Measurements from ENCODE around the gene FAM72C.
"Not testable (repeated sequence)": the region's sequence is repeated elsewhere in the genome, so short reads cannot be mapped to it uniquely, and the experiment has no call there.

FAM72C gene

GRCh38 chr1:143984721-143985473 is 13.1 kb upstream of the FAM72C start:
- not testable (repeated sequence) for DNase-seq

GRCh38 chr1:143974416-143974815 is 2.6 kb upstream of the FAM72C start:
- DNase-seq: not testable (repeated sequence)

GRCh38 chr1:143973876-143974414 is 2.2 kb upstream of the FAM72C start:
- DNase-seq: not testable (repeated sequence)

GRCh38 chr1:143972753-143973326 is 1.1 kb upstream of the FAM72C start:
- DNase-seq: not testable (repeated sequence)

- not testable (repeated sequence) for DNase-seq
Observed at GRCh38 chr1:143965860-143966259, 5.9 kb downstream of the FAM72C start.

- DNase-seq: not testable (repeated sequence)
Observed at GRCh38 chr1:143964294-143964693, 7.5 kb downstream of the FAM72C start.

- DNase-seq: not testable (repeated sequence)
Observed at GRCh38 chr1:143955930-143956329, 15.9 kb downstream of the FAM72C start.

GRCh38 chr1:143952913-143953312 is 18.9 kb downstream of the FAM72C start:
- not testable (repeated sequence) for DNase-seq

DNA sequence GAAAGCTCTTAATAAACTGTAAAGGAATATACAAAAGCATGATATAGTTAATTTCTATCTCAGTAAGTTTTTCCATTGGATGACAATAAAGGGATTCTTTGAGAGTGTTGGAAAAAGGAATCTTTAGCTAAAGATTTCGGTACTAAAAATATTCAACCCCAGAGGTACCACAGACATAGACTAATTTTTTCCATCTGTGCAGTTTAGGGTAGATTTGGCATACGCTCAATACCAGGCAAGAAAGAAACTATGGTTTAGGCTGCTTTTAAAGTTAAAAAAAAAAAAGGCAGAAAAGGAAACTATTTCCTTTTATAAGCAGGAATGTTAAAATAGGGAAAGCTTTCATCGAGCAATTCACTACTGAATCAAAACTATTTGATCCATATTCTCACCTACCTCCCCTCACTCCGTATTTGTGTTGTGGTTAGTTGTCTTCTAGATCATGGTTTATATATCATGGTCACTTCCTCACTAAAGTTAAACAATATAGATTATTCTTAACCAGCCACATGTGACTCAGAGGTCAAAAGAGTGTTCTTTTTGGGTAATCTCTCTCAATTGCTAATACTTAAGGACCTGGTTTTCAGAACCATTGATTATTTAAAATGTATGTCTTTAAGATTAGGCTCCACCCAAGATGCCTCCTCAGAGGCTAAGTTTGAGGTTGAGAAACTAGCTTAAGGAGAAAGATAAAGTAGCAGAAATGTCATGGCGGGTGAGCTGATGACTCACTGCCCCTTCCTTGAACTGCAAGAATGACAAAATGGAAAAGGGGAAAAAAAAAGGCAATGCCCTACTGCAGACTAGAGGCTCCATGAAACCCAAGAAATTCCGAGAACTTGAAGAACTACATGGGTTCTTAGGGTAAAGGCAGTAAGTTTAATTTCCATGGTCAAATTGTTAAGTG is 20.0 kb downstream of the FAM72C start:
- DNase-seq: not testable (repeated sequence)

DNA sequence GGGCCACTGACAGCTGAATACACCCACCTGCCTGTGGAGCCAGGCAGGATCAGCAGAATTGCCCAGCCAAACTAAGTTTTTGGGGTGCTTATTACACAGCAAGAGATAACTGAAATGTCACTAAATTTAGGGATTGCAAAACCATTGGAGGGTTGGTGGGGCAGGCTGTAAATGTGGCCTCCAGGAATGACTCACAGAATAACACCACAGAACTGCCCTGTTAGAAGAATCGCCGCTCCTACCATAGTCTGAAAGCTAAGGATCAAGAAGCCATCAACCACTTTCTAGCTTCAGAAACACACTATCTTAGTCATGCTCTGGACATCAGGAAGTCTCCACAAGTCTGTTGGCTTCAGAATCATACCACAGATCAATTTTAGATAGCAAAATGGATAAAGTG is 24.0 kb downstream of the FAM72C start:
- not testable (repeated sequence) for DNase-seq

GRCh38 chr1:143945253-143945652 is 26.5 kb downstream of the FAM72C start:
- not testable (repeated sequence) for DNase-seq

- not testable (repeated sequence) for DNase-seq
Observed at GRCh38 chr1:143944576-143945240, 27.1 kb downstream of the FAM72C start.

DNA sequence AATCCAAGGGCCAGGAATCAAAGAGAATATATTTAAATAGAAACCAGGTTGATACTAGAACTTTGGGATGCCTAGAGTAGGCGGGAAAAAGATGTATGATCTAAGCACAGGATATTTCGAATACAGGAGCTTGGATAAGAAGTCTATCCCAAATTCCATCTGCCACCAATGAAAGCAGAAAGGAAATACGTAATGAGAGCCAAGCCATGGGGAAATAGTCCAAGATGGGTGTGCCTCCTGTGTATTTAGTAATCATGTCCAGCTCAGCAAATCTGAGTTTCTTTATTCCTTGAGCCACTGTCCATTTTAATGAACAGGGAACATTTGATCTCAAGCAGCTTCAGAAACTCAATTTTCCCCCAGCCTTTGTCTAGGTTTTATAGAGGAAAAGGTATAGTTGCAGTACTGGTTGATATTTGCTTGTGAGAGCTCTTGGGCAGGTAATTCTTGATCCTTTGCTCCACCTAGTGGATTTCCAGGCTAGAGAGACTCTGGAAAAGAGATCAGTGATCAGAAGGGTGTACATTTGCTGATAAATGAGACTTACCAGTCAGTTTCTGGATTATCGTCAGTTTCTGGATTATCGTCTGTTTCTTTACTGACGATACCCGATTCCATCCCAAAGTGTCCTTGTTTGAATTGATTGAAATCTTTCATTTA is 28.3 kb downstream of the FAM72C start:
- DNase-seq: not testable (repeated sequence)

GRCh38 chr1:143942238-143942860 is 29.4 kb downstream of the FAM72C start:
- not testable (repeated sequence) for DNase-seq

DNA sequence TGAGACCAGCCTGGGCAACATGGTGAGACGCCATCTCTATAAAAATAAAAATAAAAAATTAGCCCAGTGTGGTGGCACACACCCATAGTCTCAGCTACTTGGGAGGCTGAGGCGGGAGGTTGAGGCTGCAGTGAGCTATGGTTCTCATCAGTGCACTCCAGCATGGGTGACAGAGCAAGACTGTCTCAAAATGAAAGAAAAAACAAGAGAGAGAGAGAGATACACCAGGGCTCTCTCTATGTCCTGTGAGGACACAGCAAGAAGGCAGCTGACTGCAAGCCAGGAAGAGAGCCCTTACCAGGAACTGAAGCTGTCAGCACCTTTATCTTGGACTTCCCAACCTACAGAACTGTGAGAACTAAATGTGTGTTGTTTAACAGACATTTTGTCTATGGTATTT is 32.1 kb downstream of the FAM72C start:
- DNase-seq: not testable (repeated sequence)

GRCh38 chr1:143938922-143939321 is 32.9 kb downstream of the FAM72C start:
- not testable (repeated sequence) for DNase-seq

- DNase-seq: peak in 1 of 2 experiments; percentile 34
Observed at GRCh38 chr1:143936457-143937115, 35.2 kb downstream of the FAM72C start.

DNA sequence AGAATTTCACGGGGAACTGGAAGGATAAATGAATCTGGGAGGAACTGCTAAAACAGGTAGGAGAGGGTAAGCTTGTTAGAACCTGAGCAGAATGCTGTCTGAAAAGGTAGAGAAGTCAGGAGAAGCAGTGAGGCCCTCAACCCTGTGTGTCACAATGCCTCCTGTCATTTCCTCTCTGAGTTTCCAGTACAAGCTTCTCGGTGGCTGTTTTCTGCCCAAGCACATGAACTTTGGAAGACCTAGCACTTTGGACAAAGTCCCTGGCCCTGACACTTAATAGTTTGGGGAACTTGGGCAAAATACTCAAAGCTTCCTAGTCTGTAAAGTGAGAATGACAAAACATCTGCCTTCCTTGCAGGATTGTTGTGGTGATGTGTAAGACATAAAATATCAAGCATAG is 52.7 kb downstream of the FAM72C start:
- not testable (repeated sequence) for DNase-seq

DNA sequence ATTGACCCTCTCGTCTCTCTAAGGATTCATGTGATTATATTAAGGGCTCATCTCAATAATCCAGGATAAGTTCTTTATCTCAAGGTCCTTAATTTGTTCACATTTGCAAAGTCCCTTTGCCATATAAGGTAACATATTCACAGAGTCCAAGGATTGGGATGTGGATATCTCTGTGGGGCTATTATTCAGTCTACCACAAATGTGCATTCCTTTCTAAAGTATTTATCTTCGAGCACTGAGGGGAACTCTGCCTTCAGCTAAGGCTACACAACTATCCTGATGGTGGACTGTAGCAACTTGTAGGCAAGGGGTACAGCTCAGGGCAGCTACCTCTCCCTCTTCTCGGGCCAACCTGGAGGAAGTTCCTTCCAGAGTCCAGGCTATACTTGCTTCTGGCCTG is 53.2 kb downstream of the FAM72C start:
- not testable (repeated sequence) for DNase-seq

DNA sequence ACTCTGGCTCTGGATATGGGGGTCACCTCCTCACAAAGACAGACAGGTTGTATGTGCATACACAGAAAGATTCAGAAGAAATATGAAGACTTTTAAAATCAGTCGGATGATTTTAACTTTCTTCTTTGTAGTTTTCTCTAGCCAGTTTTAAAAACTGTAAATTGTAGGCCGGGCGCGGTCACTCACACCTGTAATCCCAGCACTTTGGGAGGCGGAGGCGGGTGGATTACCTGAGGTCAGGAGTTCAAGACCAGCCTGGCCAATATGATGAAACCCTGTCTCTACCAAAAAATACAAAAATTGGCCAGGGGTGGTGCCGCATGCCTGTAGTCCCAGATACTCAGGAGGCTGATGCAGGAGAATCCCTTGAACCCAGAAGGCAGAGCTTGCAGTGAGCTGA is 58.1 kb downstream of the FAM72C start:
- not testable (repeated sequence) for DNase-seq
